IMR-90 (cell line): ENCODE data around the gene CA11. TPM values are rescaled to one million over a fixed set of nuclear protein-coding genes. Genes with fewer than 3 reads are reported as not detected.

Source experiments
- ATAC-seq: fragments of 200-7000 bp; cut with Tn5 transposase; 2 replicates; pipeline ENCODE4 v1.9.1; 2020; ENCODE audit warnings: low read depth, mild to moderate bottlenecking, moderate library complexity
- BruUV-seq: library from RNA; stranded (reverse); fragments of 400-500 nt; replicated peaks from 2 replicates; lab custom pipeline; 2021; lab: Mats Ljungman, UMichigan
- CTCF ChIA-PET: fragments of 300-600 bp; formaldehyde crosslinking; extraction: SDS; loops from one replicate; lab custom pipeline; 2021; ENCODE audit warnings: antibody characterized with exemption; lab: Yijun Ruan, JAX
- POLR2A ChIA-PET: fragments of 300-600 bp; sonication (Branson Sonifier 250); formaldehyde crosslinking; loops from one replicate; lab custom pipeline; 2022; ENCODE audit warnings: antibody characterized with exemption; ENCODE audit not compliant: unreplicated experiment; lab: Charles Lee
- DNase-seq: peaks from one replicate; pipeline ENCODE4 v3.0.0; 2013
- H2AFZ ChIP-seq: replicated peaks from 2 replicates; pipeline ENCODE3; 2013; ENCODE audit warnings: low read length, mild to moderate bottlenecking; ENCODE audit not compliant: poor library complexity
- H2AK5ac ChIP-seq: 2 replicates; pipeline ENCODE4 v1.6.1; 2013; ENCODE audit warnings: low read depth, low read length, inconsistent platforms
- H2AK9ac ChIP-seq: replicated peaks from 2 replicates; pipeline ENCODE3; 2013; ENCODE audit warnings: mild to moderate bottlenecking, low read depth, low read length, moderate library complexity; ENCODE audit not compliant: poor library complexity
- H2BK120ac ChIP-seq: 2 replicates; pipeline ENCODE4 v1.6.1; 2013; ENCODE audit warnings: low read depth, low read length, inconsistent platforms
- H2BK15ac ChIP-seq: 3 replicates; pipeline ENCODE4 v1.6.1; 2013; ENCODE audit warnings: low read depth, low read length, inconsistent platforms
- H2BK20ac ChIP-seq: 2 replicates; pipeline ENCODE4 v1.6.1; 2013; ENCODE audit warnings: low read depth, mild to moderate bottlenecking, inconsistent platforms, low read length, moderate library complexity
- H2BK5ac ChIP-seq: 2 replicates; pipeline ENCODE4 v1.6.1; 2013; ENCODE audit warnings: mild to moderate bottlenecking, low read depth, low read length, inconsistent platforms; ENCODE audit not compliant: poor library complexity, severe bottlenecking
- H3K14ac ChIP-seq: replicated peaks from 2 replicates; pipeline ENCODE4 v1.6.1; 2013; ENCODE audit warnings: low read depth, low read length, inconsistent platforms
- H3K18ac ChIP-seq: 2 replicates; pipeline ENCODE4 v1.6.1; 2013; ENCODE audit warnings: low read depth, low read length, control low read depth
- H3K23ac ChIP-seq: 2 replicates; pipeline ENCODE4 v1.6.1; 2013; ENCODE audit warnings: low read depth, low read length, inconsistent platforms
- H3K27ac ChIP-seq: 2 replicates; pipeline ENCODE4 v1.5.1; 2013; ENCODE audit warnings: mild to moderate bottlenecking, control low read depth, low read length; ENCODE audit not compliant: insufficient read depth
- H3K27me3 ChIP-seq: 2 replicates; pipeline ENCODE4 v1.6.1; 2013; ENCODE audit warnings: low read length; ENCODE audit not compliant: control insufficient read depth, insufficient read depth
- H3K36me3 ChIP-seq: 2 replicates; pipeline ENCODE4 v1.6.1; 2013; ENCODE audit warnings: low read length, mixed read lengths; ENCODE audit not compliant: control insufficient read depth, insufficient read depth
- H3K4ac ChIP-seq: 2 replicates; pipeline ENCODE4 v1.6.1; 2013; ENCODE audit warnings: low read depth, low read length, inconsistent platforms
- H3K4me1 ChIP-seq: 2 replicates; pipeline ENCODE4 v1.6.1; 2013; ENCODE audit warnings: low read length, mixed read lengths; ENCODE audit not compliant: control insufficient read depth, insufficient read depth
- H3K4me2 ChIP-seq: 2 replicates; pipeline ENCODE4 v1.6.1; 2013; ENCODE audit warnings: low read depth, mild to moderate bottlenecking, control low read depth, low read length, moderate library complexity
- H3K4me3 ChIP-seq: 2 replicates; pipeline ENCODE4 v1.5.1; 2013; ENCODE audit warnings: low read depth, mild to moderate bottlenecking, control low read depth, low read length, moderate library complexity; ENCODE audit not compliant: insufficient read depth
- H3K56ac ChIP-seq: 2 replicates; pipeline ENCODE4 v1.6.1; 2013; ENCODE audit warnings: low read length, inconsistent platforms; ENCODE audit not compliant: insufficient read depth; ENCODE audit errors: extremely low read depth
- H3K79me1 ChIP-seq, 2 experiments: 2 replicates each; pipeline ENCODE4 v1.6.1; 2013; ENCODE audit warnings: low read length in 2 of 2, inconsistent platforms in 1 of 2, low read depth in 1 of 2
- H3K9ac ChIP-seq: 2 replicates; pipeline ENCODE4 v1.6.1; 2013; ENCODE audit warnings: low read depth, low read length, control low read depth
- H3K9me1 ChIP-seq: 2 replicates; pipeline ENCODE4 v1.6.1; 2013; ENCODE audit warnings: low read length, inconsistent platforms; ENCODE audit not compliant: insufficient read depth
- H3K9me3 ChIP-seq: 2 replicates; pipeline ENCODE4 v1.6.1; 2013; ENCODE audit warnings: low read length; ENCODE audit not compliant: control insufficient read depth, insufficient read depth
- H4K20me1 ChIP-seq: 2 replicates; pipeline ENCODE4 v1.6.1; 2013; ENCODE audit warnings: low read length, inconsistent platforms; ENCODE audit not compliant: insufficient read depth
- H4K5ac ChIP-seq: 2 replicates; pipeline ENCODE4 v1.6.1; 2013; ENCODE audit warnings: mild to moderate bottlenecking, low read depth, low read length, control low read depth
- H4K8ac ChIP-seq, 2 experiments: 2 replicates each; pipeline ENCODE4 v1.6.1; 2013; ENCODE audit warnings: low read depth in 2 of 2, low read length in 2 of 2, control low read depth in 1 of 2, inconsistent platforms in 1 of 2
- H4K91ac ChIP-seq: 2 replicates; pipeline ENCODE4 v1.6.1; 2013; ENCODE audit warnings: low read depth, low read length, inconsistent platforms; ENCODE audit not compliant: insufficient read depth
- BHLHE40 ChIP-seq: fragments of 150-350 bp; IDR thresholded peaks from 2 replicates; pipeline ENCODE4 v1.6.1; 2016; ENCODE audit warnings: mild to moderate bottlenecking, low read depth, low read length
- CEBPB ChIP-seq: IDR thresholded peaks from 2 replicates; pipeline ENCODE4 v1.6.1; 2012; ENCODE audit warnings: low read depth, low read length, improper control_type of control experiment
- MAZ ChIP-seq: IDR thresholded peaks from 2 replicates; pipeline ENCODE4 v1.6.1; 2012; ENCODE audit warnings: low read depth, mild to moderate bottlenecking, low read length, improper control_type of control experiment, moderate library complexity, borderline replicate concordance
- SMC3 ChIP-seq: fragments of 150-350 bp; IDR thresholded peaks from 2 replicates; pipeline ENCODE4 v1.6.1; 2016; ENCODE audit warnings: low read depth, mild to moderate bottlenecking, antibody characterized with exemption, low read length, moderate library complexity
- USF2 ChIP-seq: fragments of 150-350 bp; IDR thresholded peaks from 2 replicates; pipeline ENCODE4 v1.6.1; 2017; ENCODE audit warnings: mild to moderate bottlenecking, antibody characterized with exemption, low read length, low read depth
- WGBS, 2 experiments: methylation state at CpG; one replicate each; pipeline versions ENCODE4 v1.1.5 to v1.1.7; 2013; ENCODE audit warnings: missing lambda C conversion rate in 2 of 2; ENCODE audit not compliant: insufficient read length in 1 of 2; ENCODE audit errors: extremely low coverage in 2 of 2; 5-methylcytosine and 5-hydroxymethylcytosine counted together
- dilution Hi-C: fragments of 300-500 bp; cut with HindIII; formaldehyde crosslinking; loops from one replicate; pipeline ENCODE4 v1.14.3; 2018; ENCODE audit warnings: low sequenced_read_pairs; ENCODE audit not compliant: unreplicated experiment
- in situ Hi-C: fragments of 300-500 bp; cut with MboI; formaldehyde crosslinking; loops from 3 replicates; pipeline ENCODE4 v1.14.3; 2019; ENCODE audit warnings: low sequenced_read_pairs, inconsistent platforms, mixed read lengths
- intact Hi-C: fragments of 100-400 bp; cut with micrococcal nuclease; formaldehyde crosslinking; loops from 2 replicates; pipeline ENCODE4 v1.10.0; 2022
- polyA plus RNA-seq, 3 experiments: library from polyadenylated mRNA; depleted of rRNA; stranded (reverse); fragments of >200 nt; gene quantifications; 2 replicates each; pipeline ENCODE4 v1.2.3, GENCODE V29; 2012; ENCODE audit warnings: low replicate concordance in 1 of 3
- total RNA-seq: library from RNA; depleted of rRNA; stranded (reverse); fragments of >200 nt; gene quantifications from 2 replicates; pipeline ENCODE4 v1.2.3, GENCODE V29; 2012

The CA11 gene
- total and polyA plus RNA-seq, 2 of the 4 experiments (the other 2 are of a cell fraction) = 1.3 to 2.9 TPM

GRCh38 chr19:48624791-48625723 lies 20.9 kb downstream of the CA11 start:
- Histone ChIP-seq H2AK9ac (peak overlapping the region; percentile 94), H2AK5ac (no peak overlapping the region), H3K4me2 (peak overlapping the region; percentile 40; the same call in 1 of the 2 replicates), H3K14ac (no peak overlapping the region), H4K5ac (no peak overlapping the region), H3K9ac (peak overlapping the region; percentile 51; the same call in 1 of the 2 replicates), H2BK20ac (no peak overlapping the region), H3K36me3 (peaks cover 6% of the 10 kb centered on the region; the same call in 1 of the 2 replicates), H3K9me3 (no peaks in the 10 kb centered on the region), H2BK120ac (no peak overlapping the region), H3K9me1 (peaks cover 3% of the 10 kb centered on the region), H3K4ac (peak overlapping the region; percentile 34; the same call in 1 of the 2 replicates), H4K91ac (no peak overlapping the region), H3K4me3 (peak overlapping the region; percentile 49; the same call in 1 of the 2 replicates), H3K23ac (no peak overlapping the region), H2BK5ac (no peak overlapping the region), H2AFZ (no peak overlapping the region), H3K18ac (no peak overlapping the region), H3K56ac (no peak overlapping the region), H3K27me3 (no peaks in the 10 kb centered on the region), H4K8ac (no peak overlapping the region), H4K20me1 (no peaks in the 10 kb centered on the region), H2BK15ac (no peak overlapping the region), H3K27ac (peak overlapping the region; percentile 54; the same call in 1 of the 2 replicates), H3K79me1 (peaks cover 8 to 29% of the 10 kb centered on the region in 2 experiments), H3K4me1 (peaks cover 7% of the 10 kb centered on the region)
- ChIA-PET POLR2A (no interaction called here), CTCF (no interaction called here)
- in situ Hi-C loops (no loop called here), intact Hi-C loops (no loop called here), dilution Hi-C loops (no loop called here)
- BruUV-seq = no TSS peak
- DNase-seq (no peak), ATAC-seq (no peak)
- TF ChIP-seq SMC3 (no peak), MAZ (no peak), BHLHE40 (no peak), CEBPB (no peak), USF2 (no peak)
- WGBS, 2 experiments = 48% methylated on average over 12 of the region's 24 CpGs; no CpG with 5 or more reads in 1 of the 2 experiments
